HG02943 (cell line): ENCODE measurements around the gene ALDH3A1.

ENCODE experiments used
- ATAC-seq: cut with Tn5 transposase; IDR thresholded peaks from one replicate; pipeline ENCODE4 v1.9.1; 2021; ENCODE audit warnings: mild to moderate bottlenecking, low read depth, moderate library complexity; ENCODE audit not compliant: unreplicated experiment

ALDH3A1 gene

DNA sequence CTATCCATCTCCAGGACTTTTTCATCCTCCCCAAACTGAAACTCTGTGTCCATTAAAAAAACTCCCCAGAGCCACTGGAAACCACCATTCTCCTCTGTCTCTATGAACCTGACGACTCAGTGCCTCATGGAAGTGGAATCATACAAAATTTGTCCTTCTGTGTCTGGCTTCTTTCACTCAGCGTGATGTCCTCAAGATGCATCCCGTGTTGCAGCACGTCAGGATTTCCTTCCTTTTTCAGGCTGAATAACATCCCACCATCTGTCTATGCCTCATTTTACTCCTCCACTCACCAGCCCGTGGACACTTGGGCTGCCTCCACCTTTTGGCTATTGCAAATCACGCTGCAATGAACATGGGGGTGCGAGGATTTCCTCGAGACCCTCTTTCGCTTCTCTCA, 12.6 kb upstream of the ALDH3A1 start:
- ATAC-seq: no peak

DNA sequence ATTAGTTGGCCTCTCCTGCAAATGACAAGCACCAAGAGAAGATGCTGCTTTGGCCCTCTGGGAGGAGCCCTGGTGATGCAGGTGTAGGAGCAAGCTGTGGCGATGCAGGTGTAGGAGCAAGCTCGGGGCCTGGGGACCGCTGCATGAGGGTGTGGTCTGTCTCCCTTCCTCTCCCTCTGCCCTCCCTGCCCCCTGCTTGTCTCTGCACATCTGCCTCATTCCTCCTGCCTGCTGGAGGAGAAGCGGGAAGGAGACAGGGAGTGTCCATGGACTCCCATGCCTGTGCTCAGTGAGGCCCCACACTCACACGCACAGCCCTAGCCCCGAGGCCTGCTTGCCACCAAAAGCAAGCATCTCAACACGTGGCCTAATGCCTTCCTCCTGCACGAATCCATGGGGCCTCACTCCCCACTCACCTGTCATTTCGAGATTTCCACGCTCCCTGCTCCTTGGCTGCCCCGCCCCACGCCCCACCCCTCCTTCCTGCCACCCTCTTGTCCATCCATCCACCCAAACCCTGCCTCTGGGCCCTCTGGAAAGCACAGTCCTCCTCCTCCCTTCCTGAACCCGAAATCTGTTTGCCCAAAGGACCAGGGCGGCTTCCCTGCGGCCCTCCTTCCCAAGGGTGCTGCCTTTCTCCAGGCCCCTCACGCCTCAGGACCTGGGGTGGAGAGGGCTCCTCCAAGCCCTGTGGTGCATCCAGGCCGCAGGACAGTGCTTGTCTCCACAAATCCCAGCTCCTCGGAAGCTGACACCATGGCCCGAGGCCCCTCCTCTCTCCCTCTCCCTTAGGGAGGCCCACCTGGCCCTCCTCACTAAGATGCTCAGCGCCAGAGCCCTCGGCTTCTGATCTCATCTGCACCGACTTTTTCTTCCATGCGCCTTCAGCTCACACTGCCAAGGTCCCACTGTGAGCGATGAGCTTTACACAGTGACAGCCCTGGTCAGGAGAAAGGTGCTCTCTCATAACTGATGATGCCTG, 11.8 kb upstream of the ALDH3A1 start:
- no peak for ATAC-seq

GRCh38 chr17:19757536-19758180, 9.6 kb upstream of the ALDH3A1 start:
- no peak for ATAC-seq

DNA sequence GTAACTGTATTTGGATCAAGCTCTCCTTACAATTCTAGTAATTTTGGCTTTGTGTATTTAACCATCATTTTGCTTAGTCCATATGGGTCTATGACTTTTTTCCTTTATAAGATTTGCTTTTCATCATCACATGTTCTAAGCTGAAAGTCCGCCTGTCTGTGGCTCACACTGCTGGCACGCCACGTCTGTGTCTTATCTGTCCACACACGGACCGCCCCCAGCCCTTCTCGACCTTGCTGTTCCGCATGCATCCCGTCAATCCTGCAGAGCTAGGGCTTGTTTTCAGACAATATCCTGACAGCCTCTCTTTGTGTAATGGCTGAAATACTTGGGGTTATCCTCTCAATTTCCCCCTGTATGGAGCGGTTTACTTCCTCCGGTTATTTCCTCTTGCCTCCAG, 8.4 kb upstream of the ALDH3A1 start:
- ATAC-seq: no peak

GRCh38 chr17:19755821-19756510, 7.9 kb upstream of the ALDH3A1 start:
- no peak for ATAC-seq

DNA sequence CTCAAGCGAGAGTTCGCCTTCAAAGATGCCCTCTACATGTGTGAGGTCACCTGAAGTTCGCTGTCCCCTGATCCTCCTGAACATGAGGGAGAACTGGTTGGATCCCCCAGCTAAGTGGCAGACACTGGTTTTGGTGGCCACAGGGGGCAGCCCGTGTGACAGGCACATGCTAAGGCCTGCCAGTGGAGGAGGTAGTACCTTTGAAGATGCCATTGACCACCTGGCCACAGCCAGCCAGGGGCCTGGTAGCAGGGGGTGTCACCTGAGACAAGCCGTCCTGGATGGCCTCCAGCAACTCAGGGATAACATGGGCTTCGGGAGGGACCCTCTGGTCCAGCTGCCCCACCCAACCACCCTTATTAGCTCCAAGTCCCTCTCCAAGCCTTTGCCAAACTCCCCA, 7.3 kb upstream of the ALDH3A1 start:
- ATAC-seq: no peak

GRCh38 chr17:19753661-19754463, 5.8 kb upstream of the ALDH3A1 start:
- ATAC-seq: no peak

- ATAC-seq: no peak
These were observed 5.0 kb upstream of the ALDH3A1 start for GRCh38 chr17:19753051-19753509.

DNA sequence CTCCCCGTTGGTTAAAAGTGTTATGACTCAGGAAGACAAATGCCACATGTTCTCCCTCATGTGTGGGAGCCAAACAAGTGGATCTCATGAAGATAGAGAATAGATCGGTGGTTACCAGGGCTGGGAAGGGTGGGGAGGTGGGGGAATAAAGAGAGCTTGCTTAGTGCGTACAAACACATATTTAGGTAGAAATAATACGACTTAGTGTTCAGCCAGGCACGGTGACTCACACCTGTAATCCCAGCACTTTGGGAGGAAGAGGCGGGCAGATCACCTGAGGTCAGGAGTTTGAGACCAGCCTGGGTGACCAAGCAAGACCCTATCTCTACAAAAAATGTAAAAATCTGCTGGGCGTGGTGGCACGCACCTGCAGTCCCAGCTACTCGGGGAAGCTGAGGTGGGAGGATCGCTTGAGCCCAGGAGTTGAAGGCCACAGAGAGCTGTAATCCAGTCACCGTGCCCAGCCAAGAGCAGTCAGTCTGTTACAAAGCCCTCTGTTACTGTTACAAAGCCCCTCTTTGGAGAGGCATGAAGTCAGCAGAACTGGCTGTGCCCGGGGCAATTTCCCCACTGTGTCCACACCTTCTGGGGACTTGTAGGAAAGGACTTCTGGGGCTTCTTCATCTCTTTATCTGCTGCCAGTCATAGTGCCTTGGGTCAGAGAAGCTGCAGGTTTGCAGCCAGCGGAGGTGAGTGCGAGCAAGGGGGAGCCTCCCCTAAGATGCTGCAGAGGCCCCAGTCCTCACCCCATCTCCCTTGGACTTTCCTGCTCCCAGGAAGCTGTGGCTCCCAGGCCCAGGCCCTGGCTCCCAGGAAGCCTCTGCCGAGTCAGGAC, 4.3 kb upstream of the ALDH3A1 start:
- ATAC-seq: no peak

GRCh38 chr17:19750835-19751234, 2.7 kb upstream of the ALDH3A1 start:
- no peak for ATAC-seq

GRCh38 chr17:19750020-19750572, 2.0 kb upstream of the ALDH3A1 start:
- no peak for ATAC-seq

- ATAC-seq: no peak
These were observed 702 bp upstream of the ALDH3A1 start for GRCh38 chr17:19748807-19749193.

DNA sequence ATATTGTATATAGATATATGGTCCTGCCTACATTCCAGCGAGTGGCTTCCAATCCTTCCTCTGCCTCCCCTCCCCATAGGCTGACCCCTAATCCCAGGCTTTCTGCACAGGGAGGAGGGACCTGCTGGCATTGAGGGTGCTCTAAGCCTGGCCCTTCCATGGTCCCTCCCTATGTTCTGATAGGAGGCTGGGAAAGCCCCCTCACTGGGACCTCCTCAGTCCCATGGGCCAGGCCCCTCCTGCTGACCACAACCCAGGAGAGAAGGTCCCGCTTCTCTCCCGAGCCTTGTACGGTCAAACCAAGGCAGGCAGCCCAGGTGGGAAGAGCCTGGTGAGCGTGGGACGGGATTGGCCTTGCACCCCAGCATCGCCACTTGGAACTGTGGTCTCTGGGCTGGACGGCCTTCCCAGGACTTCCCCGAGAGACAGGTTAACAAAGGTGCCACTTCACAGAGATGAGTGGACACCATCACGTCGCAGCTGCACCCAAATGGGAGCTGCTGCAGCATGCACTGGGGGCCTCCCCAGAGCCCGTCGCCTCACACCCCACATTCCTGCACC, 859 bp downstream of the ALDH3A1 start:
- ATAC-seq: no peak

- ATAC-seq: no peak
These were observed 1.6 kb downstream of the ALDH3A1 start for GRCh38 chr17:19746517-19746916.

GRCh38 chr17:19744922-19745757, 3.0 kb downstream of the ALDH3A1 start:
- no peak for ATAC-seq

DNA sequence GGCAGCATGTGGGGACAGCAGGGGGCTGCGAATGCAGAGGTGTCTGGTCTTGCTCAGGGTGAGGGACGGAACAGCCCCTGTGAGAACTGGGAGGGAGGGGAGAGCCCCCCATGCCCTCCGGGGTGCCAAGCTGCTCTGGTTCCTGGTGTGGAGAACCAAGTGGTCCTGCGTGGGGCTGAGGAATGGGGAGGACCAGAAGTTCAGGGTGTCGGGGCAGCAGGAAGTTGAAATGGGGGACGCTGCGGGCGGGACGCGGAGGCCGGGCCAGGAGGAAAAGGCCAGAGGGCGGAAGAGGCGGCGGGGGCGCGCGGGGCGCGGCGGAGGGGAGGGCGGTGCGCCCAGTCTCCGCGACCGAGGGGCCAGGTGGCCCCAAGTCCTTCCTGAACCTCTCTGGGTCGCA, 3.6 kb downstream of the ALDH3A1 start:
- no peak for ATAC-seq

GRCh38 chr17:19743101-19744100, 4.7 kb downstream of the ALDH3A1 start:
- no peak for ATAC-seq
